HepG2 (cell line): ENCODE measurements around the gene SOS2. TPM values are rescaled to one million over a fixed set of nuclear protein-coding genes. Genes with fewer than 3 reads are reported as not detected.

Experiments
- BRCA1 ChIP-seq: sonication (generic); formaldehyde crosslinking; IDR thresholded peaks from 2 replicates; pipeline ENCODE4 v1.4.0; 2020; ENCODE audit warnings: missing genetic modification reagents
- CREBL2 ChIP-seq: sonication (generic); formaldehyde crosslinking; IDR thresholded peaks from 2 replicates; pipeline ENCODE4 v1.8.1; 2023; ENCODE audit warnings: missing genetic modification reagents, mild to moderate bottlenecking, borderline replicate concordance
- EHMT2 ChIP-seq: fragments of 200-600 bp; sonication (generic); IDR thresholded peaks from 2 replicates; pipeline ENCODE4 v1.7.0; 2017; ENCODE audit warnings: antibody characterized with exemption, low read depth, low read length, borderline replicate concordance
- ELF3 ChIP-seq: IDR thresholded peaks from 2 replicates; pipeline ENCODE4 v1.6.1; 2016; ENCODE audit warnings: missing genetic modification reagents, missing compliant biosample characterization
- KAT7 ChIP-seq: IDR thresholded peaks from 2 replicates; pipeline ENCODE4 v1.6.1; 2018; ENCODE audit warnings: borderline replicate concordance, missing compliant biosample characterization
- KDM2A ChIP-seq: sonication (generic); formaldehyde crosslinking; IDR thresholded peaks from 2 replicates; pipeline ENCODE4 v1.4.0; 2020; ENCODE audit warnings: low read depth, missing genetic modification reagents, borderline replicate concordance
- NFYB ChIP-seq: sonication (generic); formaldehyde crosslinking; IDR thresholded peaks from 2 replicates; pipeline ENCODE4 v1.4.0; 2020; ENCODE audit warnings: missing genetic modification reagents
- TAF15 ChIP-seq: fragments of 200-400 bp; formaldehyde crosslinking; IDR thresholded peaks from one replicate; pipeline ENCODE4 v1.6.1; 2018; ENCODE audit warnings: mild to moderate bottlenecking, low read depth, low read length; ENCODE audit not compliant: poor library complexity, severe bottlenecking
- TRIM24 ChIP-seq: sonication (generic); formaldehyde crosslinking; IDR thresholded peaks from 2 replicates; pipeline ENCODE4 v1.8.0; 2022; ENCODE audit warnings: mild to moderate bottlenecking, missing genetic modification reagents
- ZBTB20 ChIP-seq: sonication (generic); formaldehyde crosslinking; IDR thresholded peaks from 2 replicates; pipeline ENCODE4 v1.8.1; 2023; ENCODE audit warnings: missing genetic modification reagents, low read depth, mild to moderate bottlenecking, borderline replicate concordance
- ZMAT5 ChIP-seq: sonication (generic); formaldehyde crosslinking; IDR thresholded peaks from 2 replicates; pipeline ENCODE4 v1.5.0; 2020; ENCODE audit warnings: mild to moderate bottlenecking, low read depth, missing genetic modification reagents, borderline replicate concordance
- ZNF318 ChIP-seq: sonication (generic); formaldehyde crosslinking; IDR thresholded peaks from 2 replicates; pipeline ENCODE4 v1.4.0; 2020; ENCODE audit warnings: mild to moderate bottlenecking, missing genetic modification reagents
- ZNF343 ChIP-seq: sonication (generic); formaldehyde crosslinking; IDR thresholded peaks from 2 replicates; pipeline ENCODE4 v1.4.0; 2020; ENCODE audit warnings: mild to moderate bottlenecking, missing genetic modification reagents
- ZNF546 ChIP-seq: sonication (generic); formaldehyde crosslinking; conservative IDR thresholded peaks from 2 replicates; pipeline ENCODE4 v1.8.1; 2023; ENCODE audit warnings: mild to moderate bottlenecking, missing genetic modification reagents
- ZNF687 ChIP-seq: sonication (generic); formaldehyde crosslinking; IDR thresholded peaks from 2 replicates; pipeline ENCODE4 v1.5.1; 2020; ENCODE audit warnings: mild to moderate bottlenecking, missing genetic modification reagents, moderate library complexity
- ZNF749 ChIP-seq: sonication (generic); formaldehyde crosslinking; IDR thresholded peaks from 2 replicates; pipeline ENCODE4 v1.8.0; 2022; ENCODE audit warnings: mild to moderate bottlenecking, missing genetic modification reagents, moderate library complexity, borderline replicate concordance
- polyA plus RNA-seq, 8 experiments: library from polyadenylated mRNA; depleted of rRNA in 3 of 8; stranded (reverse) in 7 of 8; unstranded in 1 of 8; fragments of >200 nt; fragmentation: Illumina TruSeq in 4 of 8; extraction: Trizol in 4 of 8; gene quantifications; 2 replicates each; pipeline versions ENCODE4 v1.2.1 to v1.2.3, GENCODE V29; 2011 to 2016; ENCODE audit warnings: low read depth in 4 of 8, missing spikeins in 1 of 8, mixed read lengths in 1 of 8; ENCODE audit not compliant: insufficient read depth in 1 of 8
- total RNA-seq, 5 experiments: library from RNA; depleted of rRNA; stranded (reverse); fragments of >200 nt; fragmentation: Illumina TruSeq; extraction: Trizol; gene quantifications; 2 replicates each; pipeline ENCODE4 v1.2.3, GENCODE V29; 2016; ENCODE audit warnings: low read depth in 1 of 5

SOS2 gene
- total and polyA plus RNA-seq, 2 of the 13 experiments (the other 11 are each of a cell fraction or from before 2014, with no cell fraction given), result 9.3 to 12.1 TPM

- no peak for TF ChIP-seq ZNF318 (CRISPR knock-in tag)
- no peak for TF ChIP-seq ZNF749
- no peak for TF ChIP-seq TAF15
- TF ChIP-seq ZNF343, result no peak
- no peak for TF ChIP-seq KAT7
- TF ChIP-seq ZMAT5 (CRISPR knock-in tag), result no peak
- no peak for TF ChIP-seq CREBL2 (CRISPR knock-in tag)
- no peak for TF ChIP-seq ZBTB20
- no peak for TF ChIP-seq ZNF687 (CRISPR knock-in tag)
- no peak for TF ChIP-seq ZNF546 (CRISPR knock-in tag)
- no peak for TF ChIP-seq BRCA1 (CRISPR knock-in tag)
- no peak for TF ChIP-seq TRIM24
- TF ChIP-seq KDM2A (CRISPR knock-in tag), result peak; percentile 48; the same call in 1 of the 2 replicates
- TF ChIP-seq ELF3, result peak; percentile 20; the same call in 1 of the 2 replicates
- TF ChIP-seq NFYB (CRISPR knock-in tag), result no peak
- TF ChIP-seq EHMT2, result no peak
These were observed 490 bp downstream of the SOS2 start (continued) for GRCh38 chr14:50230701-50231474.
